ENCODE measurements around the gene AKAP10.
A peak's percentile ranks its signal among the peaks of the same experiment; 100 is the strongest.
"Not testable (repeated sequence)": the region's sequence is repeated elsewhere in the genome, so short reads cannot be mapped to it uniquely, and the experiment has no call there.

AKAP10 gene

GRCh38 chr17:19911033-19911432, 66.6 kb downstream of the AKAP10 start:
- no peak for DNase-seq

GRCh38 chr17:19909139-19909538, 68.5 kb downstream of the AKAP10 start:
- no peak for DNase-seq

- DNase-seq, result no peak
Measured at GRCh38 chr17:19905502-19905901, 72.1 kb downstream of the AKAP10 start.

GRCh38 chr17:19904924-19905323, 72.7 kb downstream of the AKAP10 start:
- DNase-seq, result no peak

GRCh38 chr17:19904412-19904811, 73.2 kb downstream of the AKAP10 start:
- DNase-seq, result no peak

- DNase-seq, result no peak
Measured at GRCh38 chr17:19900809-19901208, 76.8 kb downstream of the AKAP10 start.

GRCh38 chr17:19897903-19898302, 79.7 kb downstream of the AKAP10 start:
- no peak for DNase-seq

- no peak for DNase-seq
Measured at GRCh38 chr17:19897090-19897837, 80.4 kb downstream of the AKAP10 start.

GRCh38 chr17:19896679-19897078, 80.9 kb downstream of the AKAP10 start:
- DNase-seq, result no peak

GRCh38 chr17:19890554-19890953, 87.1 kb downstream of the AKAP10 start:
- DNase-seq, result not testable (repeated sequence)

GRCh38 chr17:19890001-19890400, 87.6 kb downstream of the AKAP10 start:
- not testable (repeated sequence) for DNase-seq

- no peak for DNase-seq
Measured at GRCh38 chr17:19886116-19886515, 91.5 kb downstream of the AKAP10 start.

- DNase-seq, result no peak
Measured at GRCh38 chr17:19883537-19884215, 94.0 kb downstream of the AKAP10 start.

- no peak for DNase-seq
Measured at GRCh38 chr17:19880393-19880792, 97.2 kb downstream of the AKAP10 start.

GRCh38 chr17:19877364-19877945, 100.2 kb downstream of the AKAP10 start:
- DNase-seq, result no peak

GRCh38 chr17:19876529-19877161, 101.0 kb downstream of the AKAP10 start:
- peak in 1 of 2 experiments; percentile 20 for DNase-seq

GRCh38 chr17:19874256-19874655, 103.4 kb downstream of the AKAP10 start:
- no peak for DNase-seq

- DNase-seq, result no peak
Measured at GRCh38 chr17:19873346-19873745, 104.3 kb downstream of the AKAP10 start.

GRCh38 chr17:19868079-19868395, 109.6 kb downstream of the AKAP10 start:
- peak in 1 of 2 experiments; percentile 5 for DNase-seq

- DNase-seq, result peak; percentile 34 to 56
Measured at GRCh38 chr17:19867329-19868078, 110.1 kb downstream of the AKAP10 start, which contains the start of gene ULK2. Gene ULK2 (minus strand): TSS chr17:19867936. CDS start chr17:19867417, 519 bp downstream.

- peak; percentile 25 to 42 for DNase-seq
Measured at GRCh38 chr17:19867079-19867328, 110.6 kb downstream of the AKAP10 start.

GRCh38 chr17:19865021-19865420, 112.6 kb downstream of the AKAP10 start:
- DNase-seq, result no peak

- DNase-seq, result not testable (repeated sequence)
Measured at GRCh38 chr17:19860647-19861177, 116.9 kb downstream of the AKAP10 start.

Data from stimulated activated CD4-positive, alpha-beta T cell treated with anti-CD3 and anti-CD28 coated beads, Interleukin-4, amount 100 ng/mL, for 4 hours (primary cell).